GM12874 (cell line): ENCODE results near the gene MEDAG.

Source experiments
- CTCF ChIP-seq: IDR thresholded peaks from 2 replicates; pipeline ENCODE4 v1.5.1; 2011; ENCODE audit warnings: low read depth, mild to moderate bottlenecking, control low read depth, low read length, moderate library complexity; ENCODE audit not compliant: insufficient read depth

Gene MEDAG

GRCh38 chr13:30874561-30874960 is 31.5 kb upstream of the MEDAG start:
- TF ChIP-seq CTCF: no peak

- TF ChIP-seq CTCF: no peak
Observed at GRCh38 chr13:30877335-30877734, 28.7 kb upstream of the MEDAG start.

DNA sequence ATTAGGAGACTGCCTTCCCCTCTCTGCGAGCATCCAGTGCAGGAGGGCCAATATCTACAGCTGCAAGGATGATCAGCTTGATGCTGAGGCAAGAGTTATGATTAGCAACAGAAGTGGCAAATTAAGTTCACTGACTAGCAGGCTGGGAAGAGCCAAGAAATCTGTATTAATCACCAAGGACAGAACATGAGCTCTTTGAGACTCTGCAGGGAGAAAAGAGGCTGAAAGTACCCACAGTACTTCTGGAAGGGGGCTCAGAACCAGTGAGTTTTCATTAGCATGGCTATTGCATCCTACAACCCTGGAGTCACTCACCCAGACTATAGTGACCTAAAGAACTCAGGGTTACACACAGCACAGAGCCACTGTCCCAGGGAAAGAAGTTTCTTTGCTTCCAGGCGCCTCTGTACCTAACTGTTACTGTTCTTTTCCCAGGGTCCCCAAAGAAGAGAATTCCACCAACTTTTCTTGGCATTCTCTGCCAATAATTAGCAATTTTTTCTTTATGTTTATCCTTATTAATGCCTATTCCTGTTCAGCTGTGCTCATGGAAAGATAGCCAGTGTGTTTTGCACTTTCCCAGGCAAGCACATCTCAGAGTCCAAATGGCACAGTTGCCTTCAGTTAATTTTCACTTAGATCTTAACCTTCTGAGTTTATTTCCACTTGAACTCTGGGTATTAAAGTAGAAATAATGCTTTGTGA is 25.8 kb upstream of the MEDAG start:
- TF ChIP-seq CTCF: no peak

DNA sequence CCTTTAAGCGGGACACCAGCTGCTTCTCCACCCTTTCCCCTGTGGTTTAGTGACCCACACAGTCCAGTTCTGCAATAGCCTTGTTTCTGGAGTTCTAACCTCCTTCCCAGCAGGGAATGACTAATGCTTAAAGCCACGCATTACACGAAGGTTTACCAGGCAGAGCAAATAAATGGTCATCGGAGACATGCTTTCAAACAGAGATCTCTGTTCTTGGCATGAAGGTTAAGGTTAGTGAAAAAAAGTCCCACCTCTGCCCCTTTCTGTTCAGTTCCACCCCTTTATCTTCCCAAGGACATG is 25.3 kb upstream of the MEDAG start:
- no peak for TF ChIP-seq CTCF

GRCh38 chr13:30881191-30881651 is 24.9 kb upstream of the MEDAG start:
- TF ChIP-seq CTCF: no peak

DNA sequence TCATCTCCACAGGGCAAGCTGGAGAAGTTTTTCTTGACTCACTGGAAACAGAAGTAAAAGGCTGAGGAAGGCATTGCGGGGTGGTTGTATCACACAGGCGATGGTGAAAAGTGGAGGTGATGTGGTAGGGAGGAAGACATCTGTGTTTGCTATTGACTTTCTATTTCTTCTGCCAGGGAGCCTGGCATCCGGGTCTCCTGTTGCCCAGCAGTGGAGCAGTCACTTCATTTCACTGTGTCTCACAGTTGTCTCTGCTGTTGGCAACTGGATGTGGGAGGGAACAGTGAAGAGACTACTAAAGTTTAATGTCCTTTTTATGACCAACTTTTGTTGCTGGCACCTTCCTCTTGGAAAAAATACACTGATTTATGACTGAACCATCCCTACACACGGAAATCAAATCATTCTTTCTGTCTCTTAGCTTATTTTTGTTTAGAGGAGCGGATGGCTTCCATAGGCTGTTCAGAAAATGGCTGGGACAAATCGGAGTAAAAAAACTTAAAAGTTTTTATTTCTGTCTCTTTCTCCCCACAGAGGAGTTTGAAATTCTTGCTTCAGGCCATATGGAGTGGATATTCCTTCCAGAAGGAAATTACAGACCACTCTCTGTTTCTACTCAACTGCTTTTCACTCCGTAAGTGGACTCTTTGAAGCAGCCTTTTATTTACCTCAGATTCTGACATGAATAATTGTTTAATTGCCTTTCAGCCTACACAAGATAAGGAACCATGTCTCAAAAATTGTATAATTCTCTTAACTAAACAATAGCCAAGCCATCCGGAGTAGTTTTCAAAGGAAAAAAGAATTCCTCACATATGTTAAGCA is 23.8 kb upstream of the MEDAG start:
- no peak for TF ChIP-seq CTCF

- no peak for TF ChIP-seq CTCF
Observed at GRCh38 chr13:30882996-30883766, 22.9 kb upstream of the MEDAG start.
